ENCODE data around the gene ALAS2. TPM values are rescaled to one million over a fixed set of nuclear protein-coding genes. Genes with fewer than 3 reads are reported as not detected.

The ALAS2 gene
- total and polyA plus RNA-seq, 2 experiments from 2014 or later = 0.23 TPM; not detected in 1

DNA sequence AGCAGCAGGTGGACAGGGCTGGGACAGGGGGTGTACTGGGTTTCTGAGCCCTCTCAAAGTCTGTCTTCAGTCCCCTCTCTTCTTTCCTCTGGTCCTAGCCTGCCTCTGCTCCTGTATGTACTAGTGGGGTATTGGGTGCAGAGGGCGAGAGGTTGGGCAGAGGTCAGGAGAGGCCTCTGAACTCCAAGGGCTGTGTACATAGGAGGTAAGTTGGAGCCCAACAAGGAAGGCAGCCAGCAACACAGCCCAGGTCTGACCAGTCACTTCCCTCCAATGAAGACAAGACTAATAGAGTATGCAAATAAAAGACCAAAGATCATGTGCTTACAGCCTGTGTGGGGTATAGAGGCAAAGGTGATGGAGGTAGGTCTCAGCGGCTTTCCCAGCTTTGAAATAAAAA, 36.7 kb downstream of the ALAS2 start, which contains the start of gene PFKFB1:
PFKFB1 (minus strand) TSS at position 90 of the 400 bp plus-strand sequence. CDS start 181 bp downstream, outside the sequence.
- Mint-ChIP-seq H3K9me3 (no peaks in the 10 kb centered on the region), H3K4me3 (no peak within 1 kb of the TSS), H3K27ac (no peak within 1 kb of the TSS), H3K27me3 (ENCODE audit: insufficient read depth, low read depth, poor library complexity) (peaks cover 4% of the 10 kb centered on the region), H3K4me1 (no peaks in the 10 kb centered on the region), H3K36me3 (ENCODE audit: low read depth) (no peaks in the 10 kb centered on the region)
- no peak for TF ChIP-seq NANOG (IDR thresholded peaks at IDR 0.05; ENCODE audit: borderline replicate concordance)
- TF ChIP-seq POLR2AphosphoS5 (IDR thresholded peaks at IDR 0.05; ENCODE audit: low read depth) = no peak
- TF ChIP-seq, protein P1, sequence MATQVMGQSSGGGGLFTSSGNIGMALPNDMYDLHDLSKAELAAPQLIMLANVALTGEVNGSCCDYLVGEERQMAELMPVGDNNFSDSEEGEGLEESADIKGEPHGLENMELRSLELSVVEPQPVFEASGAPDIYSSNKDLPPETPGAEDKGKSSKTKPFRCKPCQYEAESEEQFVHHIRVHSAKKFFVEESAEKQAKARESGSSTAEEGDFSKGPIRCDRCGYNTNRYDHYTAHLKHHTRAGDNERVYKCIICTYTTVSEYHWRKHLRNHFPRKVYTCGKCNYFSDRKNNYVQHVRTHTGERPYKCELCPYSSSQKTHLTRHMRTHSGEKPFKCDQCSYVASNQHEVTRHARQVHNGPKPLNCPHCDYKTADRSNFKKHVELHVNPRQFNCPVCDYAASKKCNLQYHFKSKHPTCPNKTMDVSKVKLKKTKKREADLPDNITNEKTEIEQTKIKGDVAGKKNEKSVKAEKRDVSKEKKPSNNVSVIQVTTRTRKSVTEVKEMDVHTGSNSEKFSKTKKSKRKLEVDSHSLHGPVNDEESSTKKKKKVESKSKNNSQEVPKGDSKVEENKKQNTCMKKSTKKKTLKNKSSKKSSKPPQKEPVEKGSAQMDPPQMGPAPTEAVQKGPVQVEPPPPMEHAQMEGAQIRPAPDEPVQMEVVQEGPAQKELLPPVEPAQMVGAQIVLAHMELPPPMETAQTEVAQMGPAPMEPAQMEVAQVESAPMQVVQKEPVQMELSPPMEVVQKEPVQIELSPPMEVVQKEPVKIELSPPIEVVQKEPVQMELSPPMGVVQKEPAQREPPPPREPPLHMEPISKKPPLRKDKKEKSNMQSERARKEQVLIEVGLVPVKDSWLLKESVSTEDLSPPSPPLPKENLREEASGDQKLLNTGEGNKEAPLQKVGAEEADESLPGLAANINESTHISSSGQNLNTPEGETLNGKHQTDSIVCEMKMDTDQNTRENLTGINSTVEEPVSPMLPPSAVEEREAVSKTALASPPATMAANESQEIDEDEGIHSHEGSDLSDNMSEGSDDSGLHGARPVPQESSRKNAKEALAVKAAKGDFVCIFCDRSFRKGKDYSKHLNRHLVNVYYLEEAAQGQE (IDR thresholded peaks at IDR 0.05; ENCODE audit: unreplicated experiment) = no peak
- no peak for TF ChIP-seq ETS1 (IDR thresholded peaks at IDR 0.05)
- Histone ChIP-seq H3K36me3 (ENCODE audit: insufficient read depth) (no peaks in the 10 kb centered on the region), H3K4me2 (no peak within 1 kb of the TSS), H4K20me1 (replicated peaks; ENCODE audit: insufficient read depth) (no peaks in the 10 kb centered on the region), H3K9me2 (ENCODE audit: insufficient read depth) (no peaks in the 10 kb centered on the region), H3K27ac (ENCODE audit: low read depth) (no peak within 1 kb of the TSS), H3K79me2 (replicated peaks; ENCODE audit: insufficient read depth) (no peaks in the 10 kb centered on the region), H3K4me1 (ENCODE audit: insufficient read depth) (no peaks in the 10 kb centered on the region), H3K27me3 (ENCODE audit: insufficient read depth) (no peaks in the 10 kb centered on the region), H3F3A (replicated peaks; ENCODE audit: low read depth) (no peaks in the 10 kb centered on the region), H3K4me3 (no peak within 1 kb of the TSS), H2AFZ (no peak within 1 kb of the TSS)
- DNase-seq (ENCODE audit: low spot score) = no peak
- no peak for ATAC-seq

DNA sequence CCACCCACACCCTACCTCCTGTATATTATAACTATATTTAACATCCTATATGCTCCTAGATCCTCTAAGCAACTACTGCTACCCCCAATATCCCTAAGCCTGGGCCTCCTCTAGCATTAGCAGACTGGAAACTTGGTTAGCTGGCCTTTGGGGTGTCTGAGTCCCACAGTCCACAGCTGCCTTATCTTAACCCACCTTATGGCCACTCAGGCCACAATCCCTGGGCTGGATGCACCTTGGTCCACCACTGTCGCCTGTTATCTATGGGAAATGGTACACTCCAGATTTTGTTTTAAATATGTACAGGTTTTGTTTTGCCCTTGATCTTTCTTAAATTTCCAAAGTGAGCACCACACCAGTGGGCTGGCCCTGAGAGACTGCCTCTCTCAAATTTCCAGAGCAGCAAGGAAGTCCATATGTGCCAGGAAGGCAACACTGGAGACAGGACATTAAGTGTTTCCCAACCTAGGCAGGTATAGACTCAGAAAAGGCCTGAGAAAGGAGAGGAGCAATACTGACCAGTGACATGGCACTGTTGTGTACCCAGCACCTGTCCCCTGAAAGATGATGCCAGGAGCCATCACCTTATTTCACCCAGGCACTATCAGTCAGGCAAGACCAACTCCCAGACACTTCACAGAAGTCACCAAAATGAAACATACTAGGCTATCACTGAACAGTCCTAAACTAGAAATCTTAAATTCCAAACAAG, 37.7 kb downstream of the ALAS2 start:
- no peak overlapping the region for H3K4me2 ChIP-seq
- Mint-ChIP-seq H3K4me1 (no peaks in the 10 kb centered on the region), H3K9me3 (no peaks in the 10 kb centered on the region), H3K4me3 (no peak overlapping the region), H3K27me3 (ENCODE audit: insufficient read depth, low read depth, poor library complexity) (peaks cover 4% of the 10 kb centered on the region), H3K36me3 (ENCODE audit: low read depth) (no peaks in the 10 kb centered on the region), H3K27ac (no peak overlapping the region)
- no peak for DNase-seq (ENCODE audit: low spot score)
- H2AFZ ChIP-seq = no peak overlapping the region
- no peak overlapping the region for H3K27ac ChIP-seq (ENCODE audit: low read depth)
- H3K4me1 ChIP-seq (ENCODE audit: insufficient read depth) = no peaks in the 10 kb centered on the region
- no peaks in the 10 kb centered on the region for H4K20me1 ChIP-seq (replicated peaks; ENCODE audit: insufficient read depth)
- H3K36me3 ChIP-seq (ENCODE audit: insufficient read depth) = no peaks in the 10 kb centered on the region
- ATAC-seq = no peak
- H3F3A ChIP-seq (replicated peaks; ENCODE audit: low read depth) = no peaks in the 10 kb centered on the region
- no peak overlapping the region for H3K4me3 ChIP-seq
- no peaks in the 10 kb centered on the region for H3K9me2 ChIP-seq (ENCODE audit: insufficient read depth)
- no peaks in the 10 kb centered on the region for H3K79me2 ChIP-seq (replicated peaks; ENCODE audit: insufficient read depth)
- H3K27me3 ChIP-seq (ENCODE audit: insufficient read depth) = no peaks in the 10 kb centered on the region
- TF ChIP-seq CTCF (conservative IDR thresholded peaks at IDR 0.05; ENCODE audit: low read depth in 2 of 2) (no peak), EZH2 (IDR thresholded peaks at IDR 0.05; ENCODE audit: low read depth, unreplicated experiment) (no peak), POLR2AphosphoS5 (IDR thresholded peaks at IDR 0.05; ENCODE audit: low read depth) (no peak)
- TF ChIP-seq, protein P1 (IDR thresholded peaks at IDR 0.05; ENCODE audit: unreplicated experiment) = no peak
